ENCODE results near the gene FSIP2. TPM values are rescaled to one million over a fixed set of nuclear protein-coding genes. Genes with fewer than 3 reads are reported as not detected.

Gene FSIP2, protein sequence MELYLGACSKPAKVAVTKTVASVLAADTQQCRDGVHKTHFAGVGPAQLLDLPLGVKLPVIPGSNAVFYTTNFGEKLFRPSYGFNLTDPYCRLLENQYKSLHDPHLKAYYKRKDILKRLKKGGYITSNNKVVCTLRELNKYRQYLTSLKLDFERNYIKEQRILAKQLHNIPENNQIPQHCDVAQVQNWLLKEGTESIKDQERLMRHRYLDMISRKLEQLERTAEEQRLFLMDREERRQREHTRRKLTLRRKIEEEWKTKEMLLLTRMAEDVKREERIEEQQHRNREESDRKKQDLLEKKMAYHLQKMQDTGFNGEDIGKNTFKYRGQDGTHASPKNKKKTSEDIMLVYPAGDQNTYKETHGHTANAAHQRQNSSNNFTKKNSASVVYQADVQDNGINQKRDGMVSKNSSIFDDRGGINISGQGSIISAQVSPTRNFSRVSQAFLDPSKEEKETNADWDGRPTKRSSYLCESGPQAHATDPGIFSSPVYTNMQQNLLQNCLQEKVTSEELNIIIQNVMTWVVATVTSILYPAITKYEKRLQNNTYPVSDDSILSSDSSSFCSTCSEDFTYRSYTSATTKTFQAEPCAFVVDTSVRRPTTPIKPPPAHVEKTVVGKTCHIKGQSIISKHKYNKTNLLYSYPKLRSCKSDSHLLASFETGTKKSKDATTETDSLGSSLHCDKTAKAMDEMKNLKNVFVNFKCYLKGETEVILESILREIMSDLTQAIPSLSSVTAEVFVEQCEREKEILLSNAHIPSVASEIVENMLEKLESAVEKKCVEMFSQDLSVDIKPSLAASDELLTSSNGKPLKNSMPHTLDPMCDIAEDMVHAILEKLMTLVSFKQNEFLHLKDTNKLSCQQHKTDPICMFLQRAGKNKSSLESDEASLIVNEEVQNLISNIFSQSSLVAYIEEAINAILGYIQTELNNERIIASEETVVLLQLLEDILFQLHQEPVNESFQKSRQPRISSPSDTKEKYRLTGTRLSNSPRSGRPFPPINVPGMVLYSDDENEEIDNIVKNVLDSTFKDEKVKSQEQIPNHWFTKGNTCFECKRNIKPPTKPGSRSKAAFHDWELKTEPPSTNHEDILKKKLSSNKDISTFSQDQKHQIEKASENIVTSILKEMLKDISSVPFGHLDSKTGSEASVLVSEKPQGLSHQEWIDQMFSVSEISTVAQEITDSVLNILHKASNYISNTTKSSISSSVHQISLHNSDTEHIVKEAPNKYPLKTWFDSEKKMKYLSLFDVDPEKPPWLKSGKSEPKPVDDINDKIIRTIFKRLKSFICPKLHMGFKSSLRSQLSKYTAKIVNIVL (N-terminal part only)
- 1.0 TPM for total RNA-seq

DNA sequence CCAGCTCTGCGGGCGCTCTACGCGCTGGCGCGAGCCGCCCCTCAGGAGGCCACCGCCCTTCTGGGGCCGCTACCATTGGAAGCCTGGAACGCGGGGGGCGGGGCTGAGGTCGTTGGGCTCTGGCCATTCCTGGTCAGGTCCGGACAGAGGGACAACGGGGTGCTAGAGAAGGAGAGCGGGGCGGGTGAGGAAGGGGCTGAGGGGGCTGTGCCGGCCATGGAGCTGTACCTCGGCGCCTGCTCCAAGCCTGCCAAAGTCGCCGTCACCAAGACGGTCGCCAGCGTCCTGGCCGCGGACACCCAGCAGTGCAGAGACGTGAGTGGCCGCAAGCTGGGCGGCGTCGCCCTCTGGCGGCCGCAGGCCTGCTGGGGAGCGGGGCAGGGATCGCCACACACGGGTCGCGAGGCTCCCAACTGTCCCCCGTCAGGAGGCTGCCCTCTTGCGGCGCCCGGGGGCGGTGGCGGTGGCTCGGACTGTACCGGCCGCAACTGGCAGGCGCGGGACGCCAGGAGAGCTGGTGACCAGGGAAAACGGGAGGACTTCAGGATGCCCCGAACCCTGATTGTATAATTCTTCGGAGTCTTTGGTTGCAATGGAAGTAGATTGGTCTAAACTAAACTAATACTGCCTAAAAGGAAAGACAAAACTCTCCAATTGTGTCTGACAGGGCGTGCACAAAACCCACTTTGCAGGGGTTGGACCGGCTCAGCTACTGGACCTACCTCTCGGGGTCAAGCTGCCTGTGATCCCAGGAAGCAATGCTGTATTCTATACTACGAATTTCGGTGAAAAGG, at the start of gene FSIP2:
Gene FSIP2 (plus strand): TSS at position 126 of the 794 bp plus-strand sequence. CDS start 91 bp downstream, at position 217.
- no peak within 1 kb of the TSS for H3K4me3 ChIP-seq (ENCODE audit: low read length in 3 of 3)
- peaks cover 0 to 9% (median 4%) of the 10 kb centered on the region in 3 donors for H3K27me3 ChIP-seq (ENCODE audit: control insufficient read depth in 3 of 3, insufficient read depth in 3 of 3, low read length in 3 of 3)
- H3K9ac ChIP-seq (ENCODE audit: low read depth in 1 of 3, low read length in 3 of 3) = no peak within 1 kb of the TSS
- no peak within 1 kb of the TSS for H3K27ac ChIP-seq (ENCODE audit: low read depth, low read length)
- H3K9me3 ChIP-seq (ENCODE audit: control insufficient read depth in 3 of 3, low read length in 3 of 3) = peaks cover 0 to 4% (median 0%) of the 10 kb centered on the region in 3 donors
- H3K36me3 ChIP-seq (ENCODE audit: control insufficient read depth in 3 of 3, insufficient read depth in 3 of 3, low read length in 3 of 3) = no peaks in the 10 kb centered on the region
- no peaks in the 10 kb centered on the region for H3K4me1 ChIP-seq (ENCODE audit: control insufficient read depth in 3 of 3, insufficient read depth in 3 of 3, low read length in 3 of 3)

- Histone ChIP-seq H3K36me3 (ENCODE audit: control insufficient read depth in 3 of 3, insufficient read depth in 3 of 3, low read length in 3 of 3) (no peaks in the 10 kb centered on the region), H3K27me3 (ENCODE audit: control insufficient read depth in 3 of 3, insufficient read depth in 3 of 3, low read length in 3 of 3) (no peaks in the 10 kb centered on the region), H3K27ac (ENCODE audit: low read depth, low read length) (no peak overlapping the region), H3K4me1 (ENCODE audit: control insufficient read depth in 3 of 3, insufficient read depth in 3 of 3, low read length in 3 of 3) (no peaks in the 10 kb centered on the region), H3K9me3 (ENCODE audit: control insufficient read depth in 3 of 3, low read length in 3 of 3) (no peaks in the 10 kb centered on the region), H3K9ac (ENCODE audit: low read depth in 1 of 3, low read length in 3 of 3) (no peak overlapping the region), H3K4me3 (ENCODE audit: low read length in 3 of 3) (no peak overlapping the region)
These were observed 48.6 kb upstream of the FSIP2 start for GRCh38 chr2:185689906-185690539.

GRCh38 chr2:185695711-185696235, 42.8 kb upstream of the FSIP2 start:
- Histone ChIP-seq H3K9ac (ENCODE audit: low read depth in 1 of 3, low read length in 3 of 3) (no peak overlapping the region), H3K27me3 (ENCODE audit: control insufficient read depth in 3 of 3, insufficient read depth in 3 of 3, low read length in 3 of 3) (no peaks in the 10 kb centered on the region), H3K9me3 (ENCODE audit: control insufficient read depth in 3 of 3, low read length in 3 of 3) (no peaks in the 10 kb centered on the region), H3K27ac (ENCODE audit: low read depth, low read length) (no peak overlapping the region), H3K36me3 (ENCODE audit: control insufficient read depth in 3 of 3, insufficient read depth in 3 of 3, low read length in 3 of 3) (no peaks in the 10 kb centered on the region), H3K4me3 (ENCODE audit: low read length in 3 of 3) (no peak overlapping the region), H3K4me1 (ENCODE audit: control insufficient read depth in 3 of 3, insufficient read depth in 3 of 3, low read length in 3 of 3) (no peaks in the 10 kb centered on the region)

GRCh38 chr2:185700883-185701282, 37.7 kb upstream of the FSIP2 start:
- no peak overlapping the region for H3K4me3 ChIP-seq (ENCODE audit: low read length in 3 of 3)
- H3K27ac ChIP-seq (ENCODE audit: low read depth, low read length) = no peak overlapping the region
- no peaks in the 10 kb centered on the region for H3K27me3 ChIP-seq (ENCODE audit: control insufficient read depth in 3 of 3, insufficient read depth in 3 of 3, low read length in 3 of 3)
- no peak overlapping the region for H3K9ac ChIP-seq (ENCODE audit: low read depth in 1 of 3, low read length in 3 of 3)
- no peaks in the 10 kb centered on the region for H3K4me1 ChIP-seq (ENCODE audit: control insufficient read depth in 3 of 3, insufficient read depth in 3 of 3, low read length in 3 of 3)
- H3K9me3 ChIP-seq (ENCODE audit: control insufficient read depth in 3 of 3, low read length in 3 of 3) = no peaks in the 10 kb centered on the region
- H3K36me3 ChIP-seq (ENCODE audit: control insufficient read depth in 3 of 3, insufficient read depth in 3 of 3, low read length in 3 of 3) = no peaks in the 10 kb centered on the region

GRCh38 chr2:185734658-185735057, 3.9 kb upstream of the FSIP2 start:
- H3K4me3 ChIP-seq (ENCODE audit: low read length in 3 of 3) = no peak overlapping the region
- peaks cover 0 to 4% (median 0%) of the 10 kb centered on the region in 3 donors for H3K9me3 ChIP-seq (ENCODE audit: control insufficient read depth in 3 of 3, low read length in 3 of 3)
- H3K27ac ChIP-seq (ENCODE audit: low read depth, low read length) = no peak overlapping the region
- H3K36me3 ChIP-seq (ENCODE audit: control insufficient read depth in 3 of 3, insufficient read depth in 3 of 3, low read length in 3 of 3) = no peaks in the 10 kb centered on the region
- H3K9ac ChIP-seq (ENCODE audit: low read depth in 1 of 3, low read length in 3 of 3) = no peak overlapping the region
- H3K27me3 ChIP-seq (ENCODE audit: control insufficient read depth in 3 of 3, insufficient read depth in 3 of 3, low read length in 3 of 3) = peaks cover 0 to 9% (median 4%) of the 10 kb centered on the region in 3 donors
- H3K4me1 ChIP-seq (ENCODE audit: control insufficient read depth in 3 of 3, insufficient read depth in 3 of 3, low read length in 3 of 3) = no peaks in the 10 kb centered on the region

- Histone ChIP-seq H3K27ac (ENCODE audit: low read depth, low read length) (no peak overlapping the region), H3K4me1 (ENCODE audit: control insufficient read depth in 3 of 3, insufficient read depth in 3 of 3, low read length in 3 of 3) (no peaks in the 10 kb centered on the region), H3K27me3 (ENCODE audit: control insufficient read depth in 3 of 3, insufficient read depth in 3 of 3, low read length in 3 of 3) (peaks cover 0 to 9% (median 4%) of the 10 kb centered on the region in 3 donors), H3K4me3 (ENCODE audit: low read length in 3 of 3) (no peak overlapping the region), H3K36me3 (ENCODE audit: control insufficient read depth in 3 of 3, insufficient read depth in 3 of 3, low read length in 3 of 3) (no peaks in the 10 kb centered on the region), H3K9ac (ENCODE audit: low read depth in 1 of 3, low read length in 3 of 3) (no peak overlapping the region), H3K9me3 (ENCODE audit: control insufficient read depth in 3 of 3, low read length in 3 of 3) (peaks cover 0 to 4% (median 0%) of the 10 kb centered on the region in 3 donors)
These were observed 2.4 kb upstream of the FSIP2 start for GRCh38 chr2:185736210-185736609.

DNA sequence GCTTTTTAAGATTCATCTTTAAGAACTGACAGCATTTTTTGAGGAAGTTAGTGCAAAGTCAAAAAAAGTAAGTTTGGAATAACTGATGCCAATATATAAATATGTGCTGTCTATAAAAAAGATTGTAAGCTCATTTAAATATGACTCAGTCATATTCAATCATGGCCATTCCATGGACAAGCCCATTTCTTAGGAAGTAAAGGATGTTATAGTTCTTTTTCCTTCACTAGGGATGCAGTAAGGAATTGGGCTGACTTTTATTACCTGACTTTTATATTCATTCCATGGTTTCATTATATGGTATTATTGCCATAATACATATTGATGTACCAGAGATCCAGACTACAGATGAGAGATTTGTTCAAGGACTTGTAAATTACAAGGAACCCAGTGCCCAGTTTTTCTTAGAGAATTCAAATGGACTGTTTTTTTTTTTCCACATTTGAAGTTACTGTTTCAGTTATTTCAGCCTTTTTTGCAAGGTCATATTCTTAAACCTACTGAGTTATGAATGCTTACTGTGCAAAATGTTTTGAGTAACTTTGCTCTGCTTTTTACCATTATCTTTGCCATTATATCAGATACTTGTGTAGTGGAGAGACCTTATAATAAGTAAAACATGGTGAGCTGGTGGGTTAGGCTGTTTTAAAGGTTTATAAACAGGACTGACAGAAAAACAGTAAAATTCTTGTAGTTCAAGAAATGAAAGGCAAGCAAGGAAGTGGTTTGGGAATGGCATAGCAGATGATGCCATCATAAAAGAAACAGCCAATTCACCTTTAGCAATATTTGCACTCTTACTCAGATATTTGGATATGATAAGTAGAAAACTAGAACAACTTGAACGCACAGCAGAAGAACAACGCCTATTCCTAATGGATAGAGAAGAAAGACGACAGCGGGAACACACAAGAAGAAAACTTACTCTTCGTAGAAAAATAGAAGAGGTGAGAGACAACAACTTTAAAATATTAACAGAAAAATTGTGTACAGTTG, 7.6 kb downstream of the FSIP2 start:
- Histone ChIP-seq H3K36me3 (ENCODE audit: control insufficient read depth in 3 of 3, insufficient read depth in 3 of 3, low read length in 3 of 3) (no peaks in the 10 kb centered on the region), H3K27ac (ENCODE audit: low read depth, low read length) (no peak overlapping the region), H3K4me3 (ENCODE audit: low read length in 3 of 3) (no peak overlapping the region), H3K9me3 (ENCODE audit: control insufficient read depth in 3 of 3, low read length in 3 of 3) (no peaks in the 10 kb centered on the region), H3K27me3 (ENCODE audit: control insufficient read depth in 3 of 3, insufficient read depth in 3 of 3, low read length in 3 of 3) (no peaks in the 10 kb centered on the region), H3K4me1 (ENCODE audit: control insufficient read depth in 3 of 3, insufficient read depth in 3 of 3, low read length in 3 of 3) (no peaks in the 10 kb centered on the region), H3K9ac (ENCODE audit: low read depth in 1 of 3, low read length in 3 of 3) (no peak overlapping the region)

GRCh38 chr2:185757356-185757755, 18.8 kb downstream of the FSIP2 start:
- Histone ChIP-seq H3K4me3 (ENCODE audit: low read length in 3 of 3) (no peak overlapping the region), H3K27ac (ENCODE audit: low read depth, low read length) (no peak overlapping the region), H3K27me3 (ENCODE audit: control insufficient read depth in 3 of 3, insufficient read depth in 3 of 3, low read length in 3 of 3) (no peaks in the 10 kb centered on the region), H3K4me1 (ENCODE audit: control insufficient read depth in 3 of 3, insufficient read depth in 3 of 3, low read length in 3 of 3) (no peaks in the 10 kb centered on the region), H3K9ac (ENCODE audit: low read depth in 1 of 3, low read length in 3 of 3) (no peak overlapping the region), H3K9me3 (ENCODE audit: control insufficient read depth in 3 of 3, low read length in 3 of 3) (no peaks in the 10 kb centered on the region), H3K36me3 (ENCODE audit: control insufficient read depth in 3 of 3, insufficient read depth in 3 of 3, low read length in 3 of 3) (no peaks in the 10 kb centered on the region)

Measured in skeletal muscle tissue (tissue), 4 donors.